Right forelimb (tissue), 1 donor: ENCODE data around the gene SLC25A51.
"Not testable (repeated sequence)": the region's sequence is repeated elsewhere in the genome, so short reads cannot be mapped to it uniquely, and the experiment has no call there.

Source experiments
- DNase-seq: peaks from one replicate; pipeline ENCODE4 v3.0.0-alpha.2; 2018

SLC25A51 gene

GRCh38 chr9:37918665-37919170, 14.8 kb upstream of the SLC25A51 start:
- DNase-seq = no peak

- no peak for DNase-seq
These were observed 14.1 kb upstream of the SLC25A51 start for GRCh38 chr9:37917801-37918664.

- no peak for DNase-seq
These were observed 13.4 kb upstream of the SLC25A51 start for GRCh38 chr9:37917313-37917731.

GRCh38 chr9:37916471-37917312, 12.8 kb upstream of the SLC25A51 start:
- no peak for DNase-seq

- no peak for DNase-seq
These were observed 12.1 kb upstream of the SLC25A51 start for GRCh38 chr9:37915911-37916470.

- DNase-seq = no peak
These were observed 10.9 kb upstream of the SLC25A51 start for GRCh38 chr9:37914701-37915358.

GRCh38 chr9:37914154-37914551, 10.2 kb upstream of the SLC25A51 start:
- DNase-seq = no peak

- peak; percentile 94 for DNase-seq
These were observed 9.7 kb upstream of the SLC25A51 start for GRCh38 chr9:37913480-37914153.

- no peak for DNase-seq
These were observed 7.3 kb upstream of the SLC25A51 start for GRCh38 chr9:37911271-37911681.

GRCh38 chr9:37910271-37910670, 6.3 kb upstream of the SLC25A51 start:
- DNase-seq = no peak

- not testable (repeated sequence) for DNase-seq
These were observed 5.9 kb upstream of the SLC25A51 start for GRCh38 chr9:37909836-37910235.

- no peak for DNase-seq
These were observed 5.4 kb upstream of the SLC25A51 start for GRCh38 chr9:37909326-37909725.

- DNase-seq = no peak
These were observed 4.8 kb upstream of the SLC25A51 start for GRCh38 chr9:37908698-37909186.

GRCh38 chr9:37908283-37908682, 4.4 kb upstream of the SLC25A51 start:
- no peak for DNase-seq

GRCh38 chr9:37906312-37907239, 2.6 kb upstream of the SLC25A51 start:
- no peak for DNase-seq

GRCh38 chr9:37905776-37906175, 1.8 kb upstream of the SLC25A51 start:
- DNase-seq = no peak

GRCh38 chr9:37905131-37905505, 1.2 kb upstream of the SLC25A51 start:
- DNase-seq = no peak

GRCh38 chr9:37904445-37905130, 661 bp upstream of the SLC25A51 start:
- no peak for DNase-seq

- DNase-seq = no peak
These were observed 906 bp downstream of the SLC25A51 start for GRCh38 chr9:37902796-37903646.
